HL-60 (cell line): Measurements from ENCODE around the gene OXSR1.

Source experiments
- DNase-seq, 2 experiments: peaks; one replicate each; pipeline ENCODE4 v3.0.0-alpha.2; 2010 to 2020; ENCODE audit warnings: low read depth in 1 of 2, low spot score in 1 of 2
- H3K27ac ChIP-seq: fragments of 250-450 bp; sonication (Bioruptor Pico); replicated peaks from 2 replicates; pipeline ENCODE4 v1.5.1; 2020; ENCODE audit warnings: mild to moderate bottlenecking, moderate library complexity
- H3K27me3 ChIP-seq: fragments of 250-450 bp; sonication (Bioruptor Pico); 2 replicates; pipeline ENCODE4 v1.5.1; 2021; ENCODE audit warnings: mild to moderate bottlenecking, moderate library complexity; ENCODE audit not compliant: insufficient read depth, poor library complexity, severe bottlenecking
- H3K4me3 ChIP-seq: replicated peaks from 2 replicates; pipeline ENCODE4 v1.5.1; 2011; ENCODE audit warnings: mild to moderate bottlenecking, control low read depth, low read length; ENCODE audit not compliant: insufficient read depth
- GABPA ChIP-seq: IDR thresholded peaks from 2 replicates; pipeline ENCODE4 v1.6.1; 2012; ENCODE audit warnings: low read depth
- POLR2AphosphoS5 ChIP-seq: IDR thresholded peaks from 2 replicates; pipeline ENCODE4 v1.6.1; 2012; ENCODE audit warnings: low read depth
- SPI1 ChIP-seq: IDR thresholded peaks from 2 replicates; pipeline ENCODE4 v1.6.1; 2012; ENCODE audit warnings: low read depth, mild to moderate bottlenecking, borderline replicate concordance
- TF ChIP-seq, protein P1 (sequence below): IDR thresholded peaks from one replicate; pipeline ENCODE4 v1.5.1; 2011; ENCODE audit warnings: low read length, control low read depth, inconsistent platforms; ENCODE audit not compliant: insufficient read depth
- TF ChIP-seq, protein P2 (sequence below): IDR thresholded peaks from 2 replicates; pipeline ENCODE4 v1.6.1; 2012; ENCODE audit warnings: low read depth; ENCODE audit not compliant: insufficient replicate concordance

The OXSR1 gene

DNA sequence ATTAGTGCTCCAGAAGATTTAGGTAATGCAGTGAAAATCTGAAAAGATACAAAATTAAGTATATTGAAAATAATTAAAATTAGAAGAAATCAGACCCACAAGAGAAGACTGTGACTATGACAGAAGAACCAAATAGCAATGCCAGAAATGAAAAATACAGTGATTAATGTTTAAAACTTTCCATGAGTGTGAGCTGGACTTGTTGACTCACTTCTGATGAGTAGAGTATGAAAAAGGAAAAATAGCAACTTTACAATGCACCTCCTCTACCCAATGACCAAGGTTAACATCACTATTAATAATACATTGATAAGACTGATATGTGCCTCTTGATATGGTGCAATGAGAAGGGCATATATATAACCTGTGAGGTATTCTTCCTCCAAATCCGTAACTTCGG lies 60.9 kb downstream of the OXSR1 start:
- no peaks in the 10 kb centered on the region for H3K27me3 ChIP-seq
- no peak overlapping the region for H3K4me3 ChIP-seq
- no peak overlapping the region for H3K27ac ChIP-seq
- TF ChIP-seq, protein P1, sequence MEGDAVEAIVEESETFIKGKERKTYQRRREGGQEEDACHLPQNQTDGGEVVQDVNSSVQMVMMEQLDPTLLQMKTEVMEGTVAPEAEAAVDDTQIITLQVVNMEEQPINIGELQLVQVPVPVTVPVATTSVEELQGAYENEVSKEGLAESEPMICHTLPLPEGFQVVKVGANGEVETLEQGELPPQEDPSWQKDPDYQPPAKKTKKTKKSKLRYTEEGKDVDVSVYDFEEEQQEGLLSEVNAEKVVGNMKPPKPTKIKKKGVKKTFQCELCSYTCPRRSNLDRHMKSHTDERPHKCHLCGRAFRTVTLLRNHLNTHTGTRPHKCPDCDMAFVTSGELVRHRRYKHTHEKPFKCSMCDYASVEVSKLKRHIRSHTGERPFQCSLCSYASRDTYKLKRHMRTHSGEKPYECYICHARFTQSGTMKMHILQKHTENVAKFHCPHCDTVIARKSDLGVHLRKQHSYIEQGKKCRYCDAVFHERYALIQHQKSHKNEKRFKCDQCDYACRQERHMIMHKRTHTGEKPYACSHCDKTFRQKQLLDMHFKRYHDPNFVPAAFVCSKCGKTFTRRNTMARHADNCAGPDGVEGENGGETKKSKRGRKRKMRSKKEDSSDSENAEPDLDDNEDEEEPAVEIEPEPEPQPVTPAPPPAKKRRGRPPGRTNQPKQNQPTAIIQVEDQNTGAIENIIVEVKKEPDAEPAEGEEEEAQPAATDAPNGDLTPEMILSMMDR: no peak
- TF ChIP-seq, protein P2, sequence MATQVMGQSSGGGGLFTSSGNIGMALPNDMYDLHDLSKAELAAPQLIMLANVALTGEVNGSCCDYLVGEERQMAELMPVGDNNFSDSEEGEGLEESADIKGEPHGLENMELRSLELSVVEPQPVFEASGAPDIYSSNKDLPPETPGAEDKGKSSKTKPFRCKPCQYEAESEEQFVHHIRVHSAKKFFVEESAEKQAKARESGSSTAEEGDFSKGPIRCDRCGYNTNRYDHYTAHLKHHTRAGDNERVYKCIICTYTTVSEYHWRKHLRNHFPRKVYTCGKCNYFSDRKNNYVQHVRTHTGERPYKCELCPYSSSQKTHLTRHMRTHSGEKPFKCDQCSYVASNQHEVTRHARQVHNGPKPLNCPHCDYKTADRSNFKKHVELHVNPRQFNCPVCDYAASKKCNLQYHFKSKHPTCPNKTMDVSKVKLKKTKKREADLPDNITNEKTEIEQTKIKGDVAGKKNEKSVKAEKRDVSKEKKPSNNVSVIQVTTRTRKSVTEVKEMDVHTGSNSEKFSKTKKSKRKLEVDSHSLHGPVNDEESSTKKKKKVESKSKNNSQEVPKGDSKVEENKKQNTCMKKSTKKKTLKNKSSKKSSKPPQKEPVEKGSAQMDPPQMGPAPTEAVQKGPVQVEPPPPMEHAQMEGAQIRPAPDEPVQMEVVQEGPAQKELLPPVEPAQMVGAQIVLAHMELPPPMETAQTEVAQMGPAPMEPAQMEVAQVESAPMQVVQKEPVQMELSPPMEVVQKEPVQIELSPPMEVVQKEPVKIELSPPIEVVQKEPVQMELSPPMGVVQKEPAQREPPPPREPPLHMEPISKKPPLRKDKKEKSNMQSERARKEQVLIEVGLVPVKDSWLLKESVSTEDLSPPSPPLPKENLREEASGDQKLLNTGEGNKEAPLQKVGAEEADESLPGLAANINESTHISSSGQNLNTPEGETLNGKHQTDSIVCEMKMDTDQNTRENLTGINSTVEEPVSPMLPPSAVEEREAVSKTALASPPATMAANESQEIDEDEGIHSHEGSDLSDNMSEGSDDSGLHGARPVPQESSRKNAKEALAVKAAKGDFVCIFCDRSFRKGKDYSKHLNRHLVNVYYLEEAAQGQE: no peak
- no peak for TF ChIP-seq POLR2AphosphoS5
- no peak for TF ChIP-seq GABPA
- no peak for TF ChIP-seq SPI1
- no peak for DNase-seq

DNA sequence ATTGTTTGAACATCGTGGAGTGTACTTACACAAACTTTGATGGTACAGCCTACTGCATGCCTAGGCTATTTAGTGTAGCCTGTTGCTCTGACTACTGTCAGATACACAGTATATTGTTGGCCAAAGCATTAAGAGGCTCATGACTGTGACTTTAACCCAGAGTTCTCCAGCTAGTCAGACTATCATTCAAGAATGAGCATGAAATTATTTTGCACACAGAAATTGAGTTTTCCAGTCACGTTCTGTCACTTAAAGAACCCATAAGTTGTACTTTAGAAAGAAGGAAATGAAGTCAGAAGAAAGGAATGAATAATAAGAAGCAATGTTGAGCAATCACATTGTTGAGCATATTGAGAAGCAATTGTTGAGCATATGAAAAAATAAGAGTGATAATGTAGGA lies 62.7 kb downstream of the OXSR1 start:
- H3K27ac ChIP-seq: no peak overlapping the region
- DNase-seq: no peak

DNA sequence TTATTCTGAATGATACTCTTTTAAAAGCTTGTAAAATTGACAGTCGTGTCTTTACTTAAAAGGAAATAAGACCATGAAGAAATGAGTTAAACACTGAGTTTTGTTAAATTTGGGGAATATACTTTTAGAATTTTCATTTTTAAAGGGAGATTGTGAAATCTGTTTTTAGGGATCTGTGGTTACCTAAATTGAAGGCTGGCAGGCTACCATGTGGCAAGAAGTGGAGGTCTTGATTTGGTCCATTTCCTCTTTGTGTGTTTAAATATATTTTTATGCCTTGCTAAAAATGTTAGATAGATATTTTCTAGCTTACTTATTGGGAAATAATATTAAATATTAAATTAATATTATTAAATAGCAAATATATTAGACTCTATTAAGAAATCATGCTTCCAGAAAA lies 63.7 kb downstream of the OXSR1 start:
- no peak for DNase-seq
- Histone ChIP-seq H3K4me3 (no peak overlapping the region), H3K27me3 (no peaks in the 10 kb centered on the region), H3K27ac (no peak overlapping the region)
- TF ChIP-seq GABPA (no peak), POLR2AphosphoS5 (no peak), SPI1 (peak; percentile 31; the same call in 1 of the 2 replicates)
- TF ChIP-seq, protein P2: no peak

More for the DNA sequence above, 62.7 kb downstream of the OXSR1 start:
- TF ChIP-seq, protein P2: no peak
- no peak for TF ChIP-seq SPI1
- no peaks in the 10 kb centered on the region for H3K27me3 ChIP-seq
- no peak overlapping the region for H3K4me3 ChIP-seq

DNA sequence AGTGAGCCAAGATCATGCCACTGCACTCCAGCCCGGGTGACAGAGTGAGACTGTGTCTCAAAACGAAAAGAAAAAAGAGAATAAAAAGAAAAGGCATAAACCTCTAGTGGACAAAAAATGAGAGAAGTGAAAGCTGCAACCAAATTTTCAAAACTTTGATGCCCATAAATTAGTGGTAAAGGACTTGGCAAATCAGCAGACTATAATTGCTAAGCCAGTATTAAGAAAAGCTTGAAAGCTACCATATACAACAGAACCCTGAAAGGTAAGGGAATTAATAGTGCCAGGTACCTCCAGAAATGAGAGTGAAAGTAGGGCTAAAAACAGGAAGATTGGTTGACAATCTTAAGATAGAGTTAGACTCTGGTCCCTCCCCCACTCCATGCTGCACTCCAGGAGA lies 67.4 kb downstream of the OXSR1 start:
- no peak overlapping the region for H3K27ac ChIP-seq
- no peak overlapping the region for H3K4me3 ChIP-seq
- DNase-seq: no peak
- no peaks in the 10 kb centered on the region for H3K27me3 ChIP-seq
- TF ChIP-seq, protein P1: no peak
- TF ChIP-seq POLR2AphosphoS5 (no peak), SPI1 (no peak), GABPA (no peak)
- TF ChIP-seq, protein P2: no peak
